GM18873 (cell line): ENCODE results near the gene GALNT6.

ENCODE experiments used
- ATAC-seq: cut with Tn5 transposase; IDR thresholded peaks from one replicate; pipeline ENCODE4 v1.9.1; 2021; ENCODE audit warnings: mild to moderate bottlenecking, moderate library complexity, moderate number of reproducible peaks; ENCODE audit not compliant: unreplicated experiment, low FRiP score

Gene GALNT6

DNA sequence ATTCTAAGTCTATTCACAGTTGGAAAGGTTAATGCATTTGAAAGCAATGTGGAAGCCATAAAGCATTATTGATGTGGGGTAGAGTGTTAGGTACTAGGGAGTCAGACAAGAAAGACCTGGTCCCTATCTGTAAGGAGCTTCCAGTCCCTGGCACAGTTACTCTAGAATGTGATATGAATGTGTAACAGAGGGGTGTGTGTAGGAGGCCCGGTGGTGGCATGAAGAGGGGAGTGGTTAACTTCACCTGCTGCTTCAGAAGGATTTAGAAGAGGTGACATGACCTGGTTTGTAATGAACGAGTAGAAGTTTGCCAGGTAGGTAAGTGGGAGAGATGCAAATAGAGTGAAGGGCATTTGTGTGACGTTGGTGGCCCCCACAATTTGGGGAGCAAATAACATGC is 15.1 kb upstream of the GALNT6 start:
- no peak for ATAC-seq

GRCh38 chr12:51405801-51406207 is 14.6 kb upstream of the GALNT6 start:
- no peak for ATAC-seq

GRCh38 chr12:51404627-51405026 is 13.4 kb upstream of the GALNT6 start:
- ATAC-seq: no peak

DNA sequence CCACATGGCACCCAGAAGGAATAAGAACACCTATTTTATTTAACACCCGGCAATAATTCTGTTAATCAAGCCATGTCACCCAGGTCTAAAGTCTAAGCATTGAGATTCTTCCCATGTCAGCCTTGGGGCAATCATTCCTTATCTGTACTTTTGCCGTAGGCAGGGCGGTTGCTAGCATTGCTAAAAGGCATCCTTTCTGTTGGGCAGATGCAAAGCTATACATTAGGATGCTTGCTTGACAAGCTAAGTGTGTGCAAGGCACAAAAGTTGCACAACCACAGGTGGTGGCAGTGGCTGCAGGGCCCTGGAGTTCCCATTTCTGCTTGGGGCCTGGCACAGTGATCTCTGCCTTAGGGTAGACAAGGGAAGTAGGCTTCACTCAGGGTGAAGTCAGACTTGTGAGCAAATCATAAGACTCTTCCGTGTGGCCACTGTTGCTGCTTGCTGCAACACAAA is 12.5 kb upstream of the GALNT6 start:
- ATAC-seq: no peak

DNA sequence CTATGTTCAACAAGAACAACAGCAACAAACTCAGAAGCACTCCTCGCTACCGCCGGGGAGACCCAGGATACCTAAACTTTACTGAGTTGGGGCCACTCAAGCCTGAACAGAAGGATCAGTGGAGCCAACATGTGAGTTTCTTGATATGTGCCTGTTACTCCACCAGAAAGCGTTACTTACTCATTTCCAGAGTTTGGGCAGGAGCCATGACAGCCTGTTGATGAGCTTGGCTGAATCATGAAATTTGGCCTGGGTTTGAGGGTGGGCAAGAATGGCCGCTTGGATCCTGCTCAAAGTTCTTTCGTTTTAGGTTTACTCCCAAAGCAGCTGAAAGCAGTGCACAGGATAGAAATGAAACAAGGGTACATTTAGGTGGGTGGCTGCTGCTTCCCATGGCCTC is 12.0 kb upstream of the GALNT6 start:
- ATAC-seq: no peak

DNA sequence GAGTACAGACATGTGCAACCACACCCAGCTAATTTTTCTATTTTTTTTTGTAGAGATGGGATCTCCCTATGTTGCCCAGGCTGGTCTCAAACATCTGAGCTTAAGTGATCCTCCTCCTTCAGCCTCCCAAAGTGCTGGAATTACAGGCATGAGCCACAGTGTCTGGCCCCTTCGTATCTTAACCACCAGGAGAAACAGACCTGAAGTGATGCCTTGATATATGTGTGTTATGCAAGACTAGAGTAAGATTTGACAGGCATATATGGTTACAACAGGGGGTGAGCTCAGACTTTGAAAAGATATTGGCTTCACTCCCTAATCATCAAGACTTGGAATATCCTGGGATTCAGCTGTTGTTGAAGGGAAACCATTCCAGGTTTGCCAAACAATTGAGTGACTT is 10.7 kb upstream of the GALNT6 start:
- no peak for ATAC-seq

- no peak for ATAC-seq
Measured at GRCh38 chr12:51401486-51401885, 10.3 kb upstream of the GALNT6 start.

DNA sequence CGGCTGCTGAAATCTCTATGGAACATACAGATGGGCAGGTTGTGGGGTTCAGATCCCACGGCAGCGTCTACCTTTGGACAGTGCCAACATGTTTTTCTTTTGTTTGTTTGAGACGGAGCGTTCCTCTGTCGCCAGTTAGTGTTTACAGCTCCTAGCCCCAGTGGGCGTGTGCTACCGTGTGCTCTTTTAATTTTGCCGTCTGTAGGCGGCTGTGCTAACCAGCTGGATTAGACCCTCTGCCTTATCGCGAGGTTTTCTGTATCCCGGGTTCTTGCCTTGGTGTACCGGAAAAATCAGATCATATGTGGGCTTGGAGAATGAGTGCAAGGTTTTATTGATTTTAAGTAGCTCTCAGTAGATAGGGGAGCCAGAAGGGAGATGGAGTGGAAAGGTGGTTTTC is 9.8 kb upstream of the GALNT6 start:
- ATAC-seq: no peak

GRCh38 chr12:51399891-51400290 is 8.7 kb upstream of the GALNT6 start:
- no peak for ATAC-seq

DNA sequence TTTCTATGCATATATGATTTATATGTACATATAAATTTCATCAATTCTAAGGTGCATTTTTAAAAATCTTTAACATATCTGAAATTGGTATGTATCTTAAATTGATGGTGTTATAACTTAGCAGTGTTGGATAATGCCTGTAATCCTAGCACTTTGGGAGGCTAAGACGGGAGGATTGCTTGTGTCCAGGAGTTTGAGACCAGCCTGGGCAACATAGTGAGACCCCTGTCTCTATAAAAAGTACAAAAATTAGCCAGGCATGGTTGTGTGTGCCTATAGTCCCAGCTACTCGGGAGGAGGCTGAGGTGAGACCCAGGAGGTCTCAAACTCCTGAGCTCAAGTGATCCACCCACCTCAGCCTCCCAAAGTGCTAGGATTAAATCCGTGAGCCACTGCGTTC is 6.5 kb upstream of the GALNT6 start:
- ATAC-seq: no peak

DNA sequence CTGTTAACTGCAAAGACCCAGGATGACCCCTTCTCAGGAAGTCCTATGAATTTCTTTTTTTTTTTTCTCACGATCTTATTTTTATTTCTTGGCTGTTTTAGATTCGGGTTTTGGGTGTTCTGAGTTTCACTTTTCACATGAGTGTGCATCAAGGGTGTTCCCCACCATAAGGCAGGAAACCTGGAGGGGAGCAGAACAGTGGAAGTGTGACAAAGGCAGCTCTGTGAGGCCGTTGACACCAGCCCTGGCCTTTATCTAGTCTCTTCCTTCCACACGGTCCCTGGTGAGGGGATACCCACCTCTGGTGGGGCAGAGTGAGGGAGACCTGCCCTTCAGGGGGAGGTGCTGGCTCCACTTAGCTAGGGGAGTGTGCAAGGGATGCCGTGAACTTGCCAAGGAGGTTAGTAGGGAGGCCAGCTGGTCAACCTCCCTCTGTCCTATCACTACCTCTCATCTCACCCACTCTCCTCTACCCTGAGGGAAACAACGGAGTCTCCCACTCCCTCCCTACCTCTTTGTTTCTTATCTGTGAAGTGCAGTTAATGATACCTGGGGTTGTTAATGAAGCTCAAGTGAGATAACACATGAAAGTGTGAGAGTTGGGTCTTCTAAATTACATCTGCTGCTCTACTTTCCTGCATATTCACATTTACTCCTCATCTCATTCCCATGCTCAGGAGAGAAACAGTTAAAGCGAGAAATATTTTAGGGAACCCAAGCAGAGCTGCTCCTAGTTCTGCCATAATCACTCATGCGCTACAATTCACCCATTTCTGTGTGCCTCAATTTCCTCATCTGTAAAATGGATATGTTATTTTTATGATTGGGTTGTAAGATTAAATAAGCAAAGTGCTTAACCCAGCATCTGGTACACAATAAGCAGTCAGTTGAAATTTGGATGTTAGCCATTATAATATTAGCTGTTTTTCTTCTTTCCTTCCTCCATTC is 4.4 kb upstream of the GALNT6 start:
- no peak for ATAC-seq

DNA sequence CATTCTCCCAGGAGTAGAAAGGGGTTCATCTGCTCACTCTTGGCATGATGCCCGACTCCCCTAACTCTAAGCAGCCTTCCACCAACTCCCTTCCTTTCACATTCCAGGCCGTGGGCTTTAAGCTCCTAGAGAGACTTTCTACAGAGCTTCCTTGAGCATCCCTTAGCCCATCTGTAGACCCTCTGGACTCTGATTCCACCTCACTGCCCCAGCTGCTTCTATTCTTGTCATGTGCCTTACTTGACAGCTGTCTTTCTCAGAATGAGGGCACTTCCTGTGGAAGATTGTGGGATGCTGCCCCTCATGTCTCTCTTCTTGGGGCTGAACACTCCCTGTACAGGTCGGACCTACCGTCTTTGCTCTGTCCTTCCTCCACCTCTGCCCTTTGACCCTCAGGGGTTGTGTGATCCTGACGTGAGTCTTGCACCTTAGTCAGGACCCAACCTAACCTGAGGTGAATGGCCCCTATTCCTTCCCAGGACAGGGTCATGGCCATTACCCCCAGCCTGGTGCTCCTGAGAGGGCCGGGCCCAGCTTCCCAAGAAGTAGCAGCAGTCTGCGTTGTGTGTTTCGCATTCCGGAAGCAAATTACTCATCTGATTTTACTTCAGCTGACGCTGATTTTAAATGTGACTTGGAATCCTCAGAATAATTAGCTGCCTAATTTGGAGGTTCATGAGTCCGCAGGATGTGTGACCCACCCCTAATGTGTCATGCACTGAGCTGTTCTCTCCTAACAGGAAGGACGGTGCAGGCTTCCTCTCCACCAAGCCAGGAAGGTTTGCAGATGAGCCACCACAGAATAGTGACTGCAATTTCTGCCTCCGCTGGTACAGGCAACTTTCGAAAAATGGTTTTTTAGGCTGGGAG is 2.7 kb upstream of the GALNT6 start:
- ATAC-seq: no peak

- ATAC-seq: no peak
Measured at GRCh38 chr12:51392556-51393237, 1.5 kb upstream of the GALNT6 start.

- no peak for ATAC-seq
Measured at GRCh38 chr12:51390891-51391282, 319 bp downstream of the GALNT6 start.

GRCh38 chr12:51390457-51390856 is 749 bp downstream of the GALNT6 start:
- ATAC-seq: no peak

- no peak for ATAC-seq
Measured at GRCh38 chr12:51389302-51389999, 1.8 kb downstream of the GALNT6 start.

DNA sequence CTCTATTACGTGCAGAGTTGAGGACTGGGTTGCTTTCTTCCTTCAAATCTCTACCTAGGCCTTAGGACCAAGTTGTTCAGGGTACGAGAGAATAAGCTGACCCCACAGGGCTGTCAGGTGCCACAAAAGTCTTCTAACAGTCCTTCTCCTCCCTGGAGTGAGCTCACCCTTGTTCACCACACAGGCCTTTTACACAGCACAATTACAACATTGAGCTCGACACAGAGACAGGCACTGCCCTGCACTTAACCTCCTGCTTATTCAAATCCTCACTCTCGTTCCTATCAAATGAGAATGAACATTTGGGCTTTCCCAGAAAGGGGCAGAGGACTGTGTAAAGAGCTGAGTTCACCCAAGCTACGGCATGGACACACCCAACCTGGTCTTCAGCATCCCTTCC is 2.4 kb downstream of the GALNT6 start:
- no peak for ATAC-seq

- ATAC-seq: no peak
Measured at GRCh38 chr12:51388069-51388799, 3.0 kb downstream of the GALNT6 start.

DNA sequence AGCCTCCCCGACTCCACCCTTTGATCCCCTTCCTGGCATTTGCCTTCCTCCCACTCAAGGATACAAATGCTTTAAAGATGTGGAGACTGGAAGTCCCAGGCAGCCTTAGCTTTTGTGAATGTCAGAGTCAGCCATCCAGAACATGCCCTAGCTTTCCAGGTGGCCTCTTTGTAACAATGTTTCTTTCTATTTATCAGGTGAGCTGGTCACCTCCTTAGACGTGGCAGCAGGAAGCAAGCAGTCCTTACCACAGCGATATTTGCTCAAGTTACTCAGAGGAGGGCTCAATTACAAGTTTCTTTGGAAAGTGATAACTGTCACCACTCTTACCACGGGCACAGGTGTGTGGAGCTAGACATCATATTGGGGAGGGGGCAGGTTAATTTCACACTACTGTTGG is 4.9 kb downstream of the GALNT6 start:
- ATAC-seq: no peak
